ENCODE data around the gene ITPK1.

GRCh38 chr14:93115069-93115820 lies 480 bp downstream of the ITPK1 start:
- no peak for TF ChIP-seq MYC (IDR thresholded peaks at IDR 0.05; ENCODE audit: insufficient read depth, insufficient read length, insufficient replicate concordance, low read length, severe bottlenecking)
- no peak for TF ChIP-seq NR2C2 (IDR thresholded peaks at IDR 0.05; ENCODE audit: borderline replicate concordance, control insufficient read depth, insufficient read length, low read depth)
- no peak for TF ChIP-seq HDAC2 (IDR thresholded peaks at IDR 0.05)
- no peak for TF ChIP-seq USF2 (IDR thresholded peaks at IDR 0.05; ENCODE audit: borderline replicate concordance, low read depth, low read length)

Measured in GM12878 (cell line).